Measurements from ENCODE around the gene RGS4.

RGS4 gene

GRCh38 chr1:163069142-163069541 lies at the start of gene RGS4:
Gene RGS4 (plus strand): TSS chr1:163069361. CDS start chr1:163069485, 124 bp downstream.
- no peak for DNase-seq

- DNase-seq, result no peak
Measured at GRCh38 chr1:163022129-163022528, 47.0 kb upstream of the RGS4 start.

GRCh38 chr1:163027610-163028009 lies 41.6 kb upstream of the RGS4 start:
- DNase-seq, result no peak

GRCh38 chr1:163029901-163030300 lies 39.3 kb upstream of the RGS4 start:
- DNase-seq, result no peak

GRCh38 chr1:163035446-163036249 lies 33.5 kb upstream of the RGS4 start:
- no peak for DNase-seq

GRCh38 chr1:163036671-163037070 lies 32.5 kb upstream of the RGS4 start:
- no peak for DNase-seq

- DNase-seq, result no peak
Measured at GRCh38 chr1:163038928-163039706, 30.0 kb upstream of the RGS4 start.

- no peak for DNase-seq
Measured at GRCh38 chr1:163039707-163040093, 29.5 kb upstream of the RGS4 start.

- no peak for DNase-seq
Measured at GRCh38 chr1:163046071-163046470, 23.1 kb upstream of the RGS4 start.

- DNase-seq, result no peak
Measured at GRCh38 chr1:163047951-163048659, 21.1 kb upstream of the RGS4 start.

GRCh38 chr1:163048869-163049268 lies 20.3 kb upstream of the RGS4 start:
- DNase-seq, result no peak

GRCh38 chr1:163049296-163049695 lies 19.9 kb upstream of the RGS4 start:
- no peak for DNase-seq

GRCh38 chr1:163050496-163050895 lies 18.7 kb upstream of the RGS4 start:
- DNase-seq, result no peak

GRCh38 chr1:163054181-163054591 lies 15.0 kb upstream of the RGS4 start:
- no peak for DNase-seq

GRCh38 chr1:163055005-163055404 lies 14.2 kb upstream of the RGS4 start:
- no peak for DNase-seq

- DNase-seq, result no peak
Measured at GRCh38 chr1:163055531-163055930, 13.6 kb upstream of the RGS4 start.

GRCh38 chr1:163056831-163057230 lies 12.3 kb upstream of the RGS4 start:
- no peak for DNase-seq

GRCh38 chr1:163060343-163061007 lies 8.7 kb upstream of the RGS4 start:
- DNase-seq, result no peak

GRCh38 chr1:163063143-163063542 lies 6.0 kb upstream of the RGS4 start:
- no peak for DNase-seq

- DNase-seq, result no peak
Measured at GRCh38 chr1:163063610-163064009, 5.6 kb upstream of the RGS4 start.

GRCh38 chr1:163066168-163066567 lies 3.0 kb upstream of the RGS4 start:
- no peak for DNase-seq

- no peak for DNase-seq
Measured at GRCh38 chr1:163066686-163067085, 2.5 kb upstream of the RGS4 start.

GRCh38 chr1:163068716-163069115 lies 445 bp upstream of the RGS4 start:
- DNase-seq, result no peak
